GM13977 (cell line): ENCODE data around the gene WBP4.
"Not testable (repeated sequence)": the region's sequence is repeated elsewhere in the genome, so short reads cannot be mapped to it uniquely, and the experiment has no call there.

Source experiments
- DNase-seq: peaks from one replicate; pipeline ENCODE4 v3.0.0; 2012; ENCODE audit warnings: low spot score
- CTCF ChIP-seq: IDR thresholded peaks from 2 replicates; pipeline ENCODE4 v1.5.1; 2012; ENCODE audit warnings: mild to moderate bottlenecking, control low read depth; ENCODE audit not compliant: insufficient read depth; ENCODE audit errors: extremely low read depth, missing control alignments
- in situ Hi-C: fragments of 300-500 bp; cut with MboI; formaldehyde crosslinking; loops from one replicate; pipeline ENCODE4 v1.12.0; 2022; ENCODE audit warnings: low sequenced_read_pairs, low pct_unique_long_range_greater_than_20kb, mixed read lengths, inconsistent platforms; ENCODE audit not compliant: unreplicated experiment

WBP4 gene

GRCh38 chr13:41077475-41077874 lies 16.2 kb downstream of the WBP4 start:
- DNase-seq: no peak
- in situ Hi-C loops: loop anchor here (10.0 kb wide), 1 partner anchor 137 kb away; no protein-coding TSS in a partner anchor
- TF ChIP-seq CTCF: no peak

- in situ Hi-C loops: loop anchor here (10.0 kb wide), 1 partner anchor 135 kb away; no protein-coding TSS in a partner anchor
- no peak for DNase-seq
- TF ChIP-seq CTCF: no peak
These were observed 18.4 kb downstream of the WBP4 start for GRCh38 chr13:41079725-41080124.

- in situ Hi-C loops: no loop called here
- TF ChIP-seq CTCF: no peak
- no peak for DNase-seq
These were observed 24.8 kb downstream of the WBP4 start for GRCh38 chr13:41085961-41086585.

- DNase-seq, in situ Hi-C loops: not testable (repeated sequence)
These were observed 34.4 kb downstream of the WBP4 start for GRCh38 chr13:41095681-41096080.

GRCh38 chr13:41098761-41099160 lies 37.5 kb downstream of the WBP4 start:
- in situ Hi-C loops: no loop called here
- no peak for DNase-seq
- TF ChIP-seq CTCF: no peak

- in situ Hi-C loops: no loop called here
- DNase-seq: no peak
- no peak for TF ChIP-seq CTCF
These were observed 38.7 kb downstream of the WBP4 start for GRCh38 chr13:41099986-41100385.

GRCh38 chr13:41107104-41107571 lies 45.8 kb downstream of the WBP4 start:
- TF ChIP-seq CTCF: no peak
- in situ Hi-C loops: no loop called here
- no peak for DNase-seq
